ENCODE measurements around the gene RELL2.

The RELL2 gene

DNA sequence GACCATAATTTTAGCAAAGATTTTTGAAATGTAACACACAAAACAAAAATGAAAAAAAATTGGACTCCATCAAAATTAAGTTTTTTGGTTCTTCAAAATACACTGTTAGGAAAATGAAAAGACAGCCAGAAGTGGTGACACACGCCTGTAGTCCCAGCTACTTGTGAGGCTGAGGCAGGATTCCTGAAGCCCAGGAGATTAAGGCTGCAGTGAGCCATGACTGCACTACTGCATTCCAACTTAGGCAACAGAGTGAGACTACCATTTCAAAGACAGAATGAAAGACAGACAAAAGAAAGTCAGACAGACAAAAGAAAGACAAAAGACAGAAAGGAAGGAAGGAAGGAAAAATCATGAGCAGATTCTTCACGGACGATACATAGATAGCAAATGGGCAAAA is 25.5 kb upstream of the RELL2 start:
- H3K36me3 Mint-ChIP-seq = peaks cover 22 to 36% of the 10 kb centered on the region in 2 donors
- H3K27me3 Mint-ChIP-seq = no peaks in the 10 kb centered on the region
- H3K9me3 Mint-ChIP-seq = no peaks in the 10 kb centered on the region
- H3K27ac Mint-ChIP-seq = no peak overlapping the region
- peak overlapping the region in 1 of 2 donors; percentile 8 for H3K4me3 Mint-ChIP-seq
- peaks cover 30 to 77% of the 10 kb centered on the region in 2 donors for H3K4me1 Mint-ChIP-seq
- no peak for DNase-seq
- no peak for ATAC-seq (replicated peaks)

DNA sequence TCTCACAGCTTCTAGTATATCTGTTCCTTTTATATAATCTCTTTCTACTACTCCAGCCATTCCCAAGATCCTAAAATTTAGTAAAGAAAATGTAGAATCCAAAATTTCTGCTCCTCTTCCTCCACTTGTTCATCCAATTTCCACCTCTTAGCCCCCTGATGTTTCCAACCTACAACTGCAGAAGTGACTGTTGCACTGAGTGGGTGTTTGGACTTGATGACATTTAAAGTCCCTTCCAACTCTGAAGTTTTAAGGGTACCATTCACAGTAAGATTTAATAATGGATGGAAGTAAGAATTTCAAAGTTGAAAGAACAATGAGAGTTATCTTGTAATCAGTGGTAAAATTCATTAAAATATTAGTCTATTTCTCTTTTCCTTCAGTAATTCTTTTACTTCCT is 23.5 kb upstream of the RELL2 start:
- ATAC-seq (replicated peaks) (no peak), DNase-seq (no peak)

DNA sequence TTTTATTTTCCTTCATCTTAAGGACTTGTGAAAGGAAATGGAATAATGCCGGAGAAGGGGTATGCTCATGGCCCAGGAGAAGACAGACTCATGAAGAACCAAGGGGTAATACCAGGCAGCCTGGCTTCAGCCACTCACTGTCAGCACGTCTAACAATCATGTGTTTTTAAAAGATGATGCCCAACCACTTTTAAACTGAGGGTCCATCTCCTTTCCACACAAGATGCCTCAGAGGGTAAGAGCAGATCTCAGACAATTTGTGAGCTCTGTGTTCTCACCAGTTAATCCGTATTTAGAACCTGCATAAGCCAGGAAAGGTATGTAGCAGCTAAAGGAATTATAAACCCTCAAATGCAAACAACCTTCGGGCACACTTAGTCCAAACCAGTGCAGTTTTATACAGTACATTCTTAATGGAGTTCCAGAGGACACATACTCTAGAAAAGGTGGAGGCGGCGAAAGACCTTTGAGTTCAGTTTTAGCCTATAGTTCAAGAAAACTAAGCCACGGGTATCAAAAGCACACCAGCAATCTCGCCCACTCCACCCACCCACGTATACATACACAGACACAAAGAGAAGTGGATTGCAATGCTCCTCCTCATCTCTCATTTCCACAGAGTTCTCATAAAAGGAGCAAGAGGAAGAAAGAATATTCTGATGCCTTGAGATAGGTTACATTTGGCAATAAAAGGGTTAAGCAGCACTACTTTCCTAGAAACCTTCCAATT is 20.6 kb upstream of the RELL2 start:
- Mint-ChIP-seq H3K9me3 (no peaks in the 10 kb centered on the region), H3K4me1 (peaks cover 34 to 64% of the 10 kb centered on the region in 2 donors), H3K27me3 (no peaks in the 10 kb centered on the region), H3K36me3 (peaks cover 16 to 37% of the 10 kb centered on the region in 2 donors), H3K4me3 (peak overlapping the region; percentile 89 to 93), H3K27ac (no peak overlapping the region)
- DNase-seq (no peak), ATAC-seq (replicated peaks) (no peak)

More for the DNA sequence above, 23.5 kb upstream of the RELL2 start:
- peaks cover 35 to 74% of the 10 kb centered on the region in 2 donors for H3K4me1 Mint-ChIP-seq
- H3K4me3 Mint-ChIP-seq = peak overlapping the region in 1 of 2 donors; percentile 46
- H3K9me3 Mint-ChIP-seq = no peaks in the 10 kb centered on the region
- H3K27me3 Mint-ChIP-seq = no peaks in the 10 kb centered on the region
- peaks cover 22 to 44% of the 10 kb centered on the region in 2 donors for H3K36me3 Mint-ChIP-seq
- no peak overlapping the region for H3K27ac Mint-ChIP-seq

DNA sequence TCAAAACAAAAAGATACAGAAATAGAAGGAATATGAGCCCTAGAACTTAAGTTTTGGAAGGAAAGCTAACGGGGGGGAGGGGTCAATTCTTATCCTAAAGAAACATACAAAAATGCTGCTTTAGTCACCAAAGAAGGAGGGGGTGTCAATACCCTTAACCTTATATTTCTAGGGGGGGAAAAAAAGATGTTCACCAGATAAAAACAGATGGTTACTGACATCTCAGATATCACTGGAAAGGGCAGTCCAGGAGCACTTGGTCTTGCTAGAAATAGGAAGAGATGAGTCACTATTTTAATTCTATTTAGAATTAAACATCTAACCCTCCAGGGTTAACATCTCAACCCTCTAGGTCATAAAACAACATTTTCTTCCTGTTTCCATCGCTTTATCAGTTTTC is 19.7 kb upstream of the RELL2 start:
- no peak for DNase-seq
- Mint-ChIP-seq H3K36me3 (peaks cover 23 to 42% of the 10 kb centered on the region in 2 donors), H3K4me1 (peaks cover 37 to 68% of the 10 kb centered on the region in 2 donors), H3K27ac (peak overlapping the region; percentile 91), H3K27me3 (no peaks in the 10 kb centered on the region), H3K4me3 (peak overlapping the region; percentile 89 to 93), H3K9me3 (no peaks in the 10 kb centered on the region)
- ATAC-seq (replicated peaks) = no peak

DNA sequence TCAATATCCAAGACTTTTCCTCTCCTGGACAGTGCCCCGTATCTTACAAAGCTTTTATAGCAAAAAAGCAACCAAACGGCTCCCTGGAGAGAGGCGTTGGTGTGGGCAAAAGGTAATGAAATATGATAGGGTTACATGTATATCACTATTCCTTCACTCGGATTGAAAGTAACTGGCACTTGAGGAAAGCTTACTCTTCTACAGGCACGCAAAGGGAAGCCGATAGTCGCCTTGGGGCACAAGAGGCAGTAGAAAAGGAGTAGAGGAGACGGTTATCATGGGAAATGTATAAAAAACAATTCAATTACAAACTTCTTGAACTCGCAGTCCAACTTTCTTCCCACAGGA is 19.1 kb upstream of the RELL2 start:
- DNase-seq = no peak
- H3K4me3 Mint-ChIP-seq = peak overlapping the region; percentile 89 to 93
- peaks cover 26 to 45% of the 10 kb centered on the region in 2 donors for H3K36me3 Mint-ChIP-seq
- no peak for ATAC-seq (replicated peaks)
- no peaks in the 10 kb centered on the region for H3K9me3 Mint-ChIP-seq
- H3K27me3 Mint-ChIP-seq = no peaks in the 10 kb centered on the region
- H3K27ac Mint-ChIP-seq = peak overlapping the region; percentile 91
- peaks cover 37 to 69% of the 10 kb centered on the region in 2 donors for H3K4me1 Mint-ChIP-seq

DNA sequence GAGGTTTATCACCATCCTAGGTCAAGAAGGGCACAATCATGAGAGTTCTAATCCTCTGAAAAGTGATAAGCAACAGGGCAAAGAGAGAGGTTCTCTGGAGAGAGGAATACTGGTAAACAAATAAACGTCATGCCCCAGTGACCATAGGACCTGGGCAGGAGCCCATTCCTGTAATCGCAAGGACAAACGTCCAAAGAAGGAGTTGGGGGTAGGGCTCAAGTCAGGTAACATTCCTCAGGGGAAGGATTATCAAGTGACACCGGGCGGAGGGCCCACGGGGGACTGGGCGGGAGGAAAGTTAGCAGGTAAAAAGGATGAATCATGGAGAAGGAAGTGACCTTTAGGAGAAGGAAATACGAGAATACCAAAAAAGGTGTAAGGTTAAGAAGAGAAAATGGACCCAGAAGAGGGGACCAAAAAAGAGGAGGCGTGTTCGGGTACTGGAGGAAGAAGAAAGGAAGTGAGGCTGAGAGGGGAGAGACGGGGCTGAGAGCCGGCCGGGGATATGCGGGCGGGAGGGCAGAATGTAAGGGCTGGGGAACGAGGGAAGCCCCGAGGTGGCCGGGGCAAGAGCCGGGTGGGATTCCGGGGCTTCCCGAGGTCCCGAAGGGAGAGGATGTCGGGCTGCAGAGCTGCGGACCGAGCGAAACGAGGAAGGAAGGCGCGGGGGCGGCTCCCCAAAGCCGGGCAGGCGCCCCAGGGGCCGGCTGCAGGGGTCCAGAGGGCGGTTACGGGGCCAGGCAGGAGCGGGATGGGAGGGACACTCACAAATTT is 18.6 kb upstream of the RELL2 start:
- Mint-ChIP-seq H3K27ac (peak overlapping the region; percentile 91), H3K9me3 (no peaks in the 10 kb centered on the region), H3K36me3 (peaks cover 27 to 44% of the 10 kb centered on the region in 2 donors), H3K4me3 (peak overlapping the region; percentile 89 to 93), H3K27me3 (no peaks in the 10 kb centered on the region), H3K4me1 (peaks cover 39 to 69% of the 10 kb centered on the region in 2 donors)
- ATAC-seq (replicated peaks) = peak; percentile 45 to 50
- DNase-seq = peak; percentile 51

DNA sequence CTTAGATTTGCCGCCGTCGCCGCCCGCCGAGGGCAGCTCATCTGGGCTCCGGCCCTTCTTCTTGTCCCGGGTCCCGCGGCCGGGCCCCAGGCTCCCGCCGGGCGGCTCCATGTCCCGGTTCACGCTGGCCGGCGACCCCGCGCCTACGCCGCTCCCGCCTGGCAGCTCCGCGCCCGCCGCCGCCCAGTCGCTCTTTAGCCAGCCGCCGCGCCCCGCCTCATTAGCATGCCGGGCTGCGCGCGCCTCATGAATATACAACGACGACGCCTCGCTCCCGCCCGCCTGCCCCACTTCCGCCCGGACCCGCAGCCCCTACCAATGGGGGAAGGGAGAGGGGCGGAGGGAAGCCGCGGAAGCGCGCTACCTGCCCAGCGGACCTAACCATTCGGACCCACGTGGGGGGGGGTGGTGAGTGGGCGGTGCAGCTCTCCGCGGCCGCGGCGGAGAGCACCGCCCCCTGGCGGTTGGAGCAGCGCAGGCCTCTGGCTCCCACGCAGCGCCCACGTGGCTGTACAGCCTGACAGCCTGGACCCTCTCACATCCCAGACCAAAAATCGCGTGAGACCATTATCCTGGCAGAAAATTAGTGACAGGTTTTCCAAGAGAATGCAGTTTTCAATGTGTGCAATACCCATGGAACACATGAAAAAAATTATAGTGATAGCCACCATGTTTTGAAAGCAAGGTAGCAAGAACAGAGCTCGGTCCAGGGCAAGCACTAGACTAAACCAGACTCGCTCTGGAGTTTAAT is 17.8 kb upstream of the RELL2 start, which contains the start of gene DIAPH1:
Gene DIAPH1, minus strand, starts transcription at position 197 of the 751 bp plus-strand sequence. Its CDS starts 86 bp downstream, at position 111.
- Mint-ChIP-seq H3K36me3 (peaks cover 31 to 49% of the 10 kb centered on the region in 2 donors), H3K9me3 (no peaks in the 10 kb centered on the region), H3K27me3 (no peaks in the 10 kb centered on the region), H3K27ac (peak within 1 kb of the TSS; percentile 91), H3K4me1 (peaks cover 38 to 69% of the 10 kb centered on the region in 2 donors), H3K4me3 (peak within 1 kb of the TSS; percentile 89 to 93)
- DNase-seq (peak; percentile 96), ATAC-seq (replicated peaks) (peak; percentile 85 to 90)

DNA sequence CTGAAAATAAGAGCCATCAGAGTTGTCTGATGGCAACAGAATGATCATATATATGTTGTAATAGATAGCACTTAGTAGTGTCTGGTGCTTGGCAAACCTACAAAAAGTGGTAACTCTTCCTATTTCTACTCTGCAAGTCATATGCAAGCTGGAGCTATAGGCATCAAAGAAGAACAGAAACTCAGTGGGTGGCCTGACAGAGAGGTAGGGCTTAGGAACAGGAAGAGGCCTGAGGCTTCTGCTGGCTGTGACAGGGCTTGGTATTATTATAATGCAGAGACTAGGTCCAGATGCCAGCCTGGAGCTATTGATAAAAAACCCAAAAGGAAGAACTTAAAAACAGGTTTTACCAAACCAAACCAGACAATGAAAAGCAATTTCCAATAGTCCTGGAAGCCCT is 13.6 kb upstream of the RELL2 start:
- H3K27me3 Mint-ChIP-seq = no peaks in the 10 kb centered on the region
- H3K36me3 Mint-ChIP-seq = peaks cover 45 to 61% of the 10 kb centered on the region in 2 donors
- H3K4me1 Mint-ChIP-seq = peaks cover 27 to 65% of the 10 kb centered on the region in 2 donors
- DNase-seq (peak; percentile 59), ATAC-seq (replicated peaks) (peak; percentile 79 to 82)
- no peaks in the 10 kb centered on the region for H3K9me3 Mint-ChIP-seq
- peak overlapping the region; percentile 91 for H3K27ac Mint-ChIP-seq
- peak overlapping the region; percentile 26 to 58 for H3K4me3 Mint-ChIP-seq

DNA sequence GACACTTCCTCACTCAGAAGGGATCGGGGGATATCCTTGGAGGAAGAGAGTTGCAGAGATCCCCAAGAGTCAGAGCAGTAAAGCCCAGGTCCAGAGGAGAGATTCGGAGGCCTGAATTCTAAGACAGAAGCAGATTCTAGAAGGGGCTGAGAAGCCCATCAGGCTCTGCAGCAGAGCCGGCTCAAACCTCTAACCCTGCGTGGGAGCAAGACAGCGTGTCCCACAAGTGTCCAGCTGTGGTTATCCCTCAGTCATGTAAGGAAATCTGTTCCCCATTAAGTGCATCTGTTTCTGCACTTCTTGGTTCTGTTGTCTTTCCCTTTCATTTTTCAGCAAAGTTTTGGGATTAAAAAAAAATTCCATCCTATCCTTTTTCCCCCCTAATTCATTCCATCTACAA is 13.2 kb upstream of the RELL2 start:
- Mint-ChIP-seq H3K36me3 (peaks cover 49 to 62% of the 10 kb centered on the region in 2 donors), H3K4me1 (peaks cover 29 to 67% of the 10 kb centered on the region in 2 donors), H3K27ac (peak overlapping the region; percentile 91), H3K4me3 (peak overlapping the region; percentile 26 to 58), H3K9me3 (no peaks in the 10 kb centered on the region), H3K27me3 (no peaks in the 10 kb centered on the region)
- ATAC-seq (replicated peaks) (no peak), DNase-seq (no peak)

DNA sequence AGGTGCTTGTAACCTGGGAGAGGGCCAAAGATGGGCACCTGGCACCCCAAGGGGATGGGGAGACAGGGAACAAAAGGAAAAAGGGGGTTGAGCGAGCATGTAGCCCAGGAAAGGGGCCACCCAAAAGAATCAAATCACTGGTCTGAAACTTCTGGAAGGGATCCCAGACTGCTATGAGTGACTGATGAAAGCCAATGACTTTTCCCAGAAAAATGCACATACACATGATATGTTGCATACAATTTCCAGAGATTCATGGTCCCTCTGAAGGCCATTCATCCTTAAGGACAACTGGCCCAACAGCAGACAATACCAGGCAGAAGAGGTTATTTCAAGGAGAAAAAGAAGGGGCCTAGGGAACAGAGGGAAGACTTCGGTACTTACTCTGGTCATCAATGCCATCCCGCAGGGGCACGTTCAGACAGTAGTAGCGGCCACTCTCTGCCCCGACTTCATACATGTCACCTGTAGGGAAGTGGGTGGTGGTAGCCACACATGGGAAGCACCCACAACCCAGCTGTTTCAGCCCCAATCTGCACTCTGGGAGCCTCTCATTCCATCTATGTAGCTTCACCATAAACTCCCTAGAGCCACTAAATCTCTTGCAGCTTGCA is 8.5 kb upstream of the RELL2 start:
- no peak for DNase-seq
- H3K27ac Mint-ChIP-seq = no peak overlapping the region
- no peak for ATAC-seq (replicated peaks)
- peaks cover 21 to 47% of the 10 kb centered on the region in 2 donors for H3K4me1 Mint-ChIP-seq
- no peaks in the 10 kb centered on the region for H3K27me3 Mint-ChIP-seq
- no peak overlapping the region for H3K4me3 Mint-ChIP-seq
- peaks cover 52 to 64% of the 10 kb centered on the region in 2 donors for H3K36me3 Mint-ChIP-seq
- H3K9me3 Mint-ChIP-seq = no peaks in the 10 kb centered on the region

DNA sequence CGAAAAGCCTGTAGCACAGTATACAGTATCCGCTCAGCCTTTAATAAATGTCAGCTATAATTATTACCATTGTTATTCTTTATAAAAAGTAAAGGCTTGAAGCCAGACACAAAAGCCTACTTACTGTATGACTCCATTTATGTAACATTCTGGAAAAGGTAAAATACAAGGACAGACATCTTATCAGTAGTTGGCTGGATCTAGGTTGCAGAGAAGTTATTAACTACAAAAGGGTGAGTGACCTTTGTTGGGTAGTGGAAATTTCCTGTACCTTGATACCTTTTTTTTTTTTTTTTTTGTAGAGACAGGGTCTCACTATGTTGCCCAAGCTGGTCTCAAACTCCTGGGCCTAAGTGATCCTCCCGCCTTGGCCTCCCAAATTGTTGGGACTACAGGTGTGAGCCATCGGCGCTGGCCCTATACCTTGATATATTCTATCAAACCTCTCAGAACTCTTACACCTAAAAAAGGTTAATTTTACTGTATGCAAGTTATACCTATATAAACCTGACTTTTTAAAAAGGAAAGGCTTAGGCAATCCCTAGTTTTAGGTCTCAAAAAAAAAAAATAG is 6.1 kb upstream of the RELL2 start:
- H3K36me3 Mint-ChIP-seq = peaks cover 42 to 52% of the 10 kb centered on the region in 2 donors
- H3K4me3 Mint-ChIP-seq = no peak overlapping the region
- H3K4me1 Mint-ChIP-seq = peaks cover 31 to 57% of the 10 kb centered on the region in 2 donors
- H3K9me3 Mint-ChIP-seq = no peaks in the 10 kb centered on the region
- H3K27me3 Mint-ChIP-seq = no peaks in the 10 kb centered on the region
- ATAC-seq (replicated peaks) (no peak), DNase-seq (no peak)
- H3K27ac Mint-ChIP-seq = no peak overlapping the region

DNA sequence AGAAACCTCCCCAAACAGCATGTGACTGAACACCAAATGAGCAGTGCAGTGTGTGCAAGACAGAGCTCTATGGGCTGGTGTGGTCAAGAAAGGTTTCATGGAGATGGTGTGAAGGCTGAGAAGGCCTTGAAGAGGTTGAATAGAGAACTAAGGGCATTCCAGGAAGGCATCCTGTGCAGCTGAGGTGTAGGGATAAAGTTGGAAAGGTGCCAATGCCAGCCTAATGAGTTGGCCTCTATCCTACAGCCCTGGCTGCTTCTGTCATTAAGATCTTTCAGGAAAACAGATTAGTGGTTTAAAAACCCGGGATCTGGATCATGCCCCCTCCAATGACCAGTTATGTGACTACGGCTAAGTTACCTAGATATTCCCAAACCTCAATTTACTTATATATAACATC is 4.1 kb upstream of the RELL2 start:
- Mint-ChIP-seq H3K36me3 (peaks cover 27 to 35% of the 10 kb centered on the region in 2 donors), H3K27me3 (no peaks in the 10 kb centered on the region), H3K27ac (no peak overlapping the region), H3K4me3 (no peak overlapping the region), H3K9me3 (no peaks in the 10 kb centered on the region), H3K4me1 (peaks cover 32 to 51% of the 10 kb centered on the region in 2 donors)
- DNase-seq (no peak), ATAC-seq (replicated peaks) (no peak)

DNA sequence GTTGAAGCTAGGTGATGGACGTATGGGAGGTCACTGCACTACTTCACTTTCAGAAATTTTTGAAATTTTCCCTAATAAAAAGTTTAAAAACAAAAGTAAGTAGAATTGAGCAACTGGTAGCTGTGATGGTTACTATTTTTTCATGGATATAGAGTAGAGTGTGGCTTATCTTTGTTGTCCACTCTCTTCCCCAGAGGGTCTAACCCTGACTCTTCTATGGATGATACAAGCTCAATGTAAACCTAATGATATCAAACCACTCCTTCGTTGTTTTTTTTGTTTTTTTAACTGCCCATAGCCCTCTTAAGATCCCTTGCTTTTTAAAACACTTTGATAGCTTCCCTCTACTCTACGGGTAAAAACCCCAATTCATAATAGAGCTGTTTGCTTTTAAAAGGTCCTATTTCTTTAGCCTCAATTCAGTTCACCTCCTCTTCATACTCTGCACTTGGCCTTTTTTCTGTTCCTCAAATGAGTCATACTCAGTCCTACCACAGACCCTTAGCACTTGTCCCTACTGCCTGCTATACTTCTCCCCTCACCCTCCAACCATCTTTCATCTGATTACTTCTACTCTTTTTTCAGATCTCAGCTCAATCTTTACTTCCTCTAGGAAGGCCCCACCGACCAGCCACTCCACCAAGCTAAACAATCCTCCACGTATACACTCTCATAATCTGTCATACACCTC is 2.8 kb upstream of the RELL2 start:
- DNase-seq = peak; percentile 26
- peak overlapping the region; percentile 58 to 60 for H3K4me3 Mint-ChIP-seq
- H3K36me3 Mint-ChIP-seq = peaks cover 15 to 21% of the 10 kb centered on the region in 2 donors
- peak overlapping the region; percentile 42 for H3K27ac Mint-ChIP-seq
- ATAC-seq (replicated peaks) = peak; percentile 81
- H3K9me3 Mint-ChIP-seq = no peaks in the 10 kb centered on the region
- H3K4me1 Mint-ChIP-seq = peaks cover 32 to 49% of the 10 kb centered on the region in 2 donors
- H3K27me3 Mint-ChIP-seq = no peaks in the 10 kb centered on the region

All from stimulated activated naive B cell treated with anti-CD40 and anti-IgM and Interleukin-4, amounts not matched to agents 10 μg/mL and 1 μg/mL and 100 μg/mL, for 72 hours (primary cell).